ENCODE measurements around the gene OR4D9. TPM values are rescaled to one million over a fixed set of nuclear protein-coding genes. Genes with fewer than 3 reads are reported as not detected.

The OR4D9 gene
- total RNA-seq, 1 experiment from 2014 or later, result not detected

DNA sequence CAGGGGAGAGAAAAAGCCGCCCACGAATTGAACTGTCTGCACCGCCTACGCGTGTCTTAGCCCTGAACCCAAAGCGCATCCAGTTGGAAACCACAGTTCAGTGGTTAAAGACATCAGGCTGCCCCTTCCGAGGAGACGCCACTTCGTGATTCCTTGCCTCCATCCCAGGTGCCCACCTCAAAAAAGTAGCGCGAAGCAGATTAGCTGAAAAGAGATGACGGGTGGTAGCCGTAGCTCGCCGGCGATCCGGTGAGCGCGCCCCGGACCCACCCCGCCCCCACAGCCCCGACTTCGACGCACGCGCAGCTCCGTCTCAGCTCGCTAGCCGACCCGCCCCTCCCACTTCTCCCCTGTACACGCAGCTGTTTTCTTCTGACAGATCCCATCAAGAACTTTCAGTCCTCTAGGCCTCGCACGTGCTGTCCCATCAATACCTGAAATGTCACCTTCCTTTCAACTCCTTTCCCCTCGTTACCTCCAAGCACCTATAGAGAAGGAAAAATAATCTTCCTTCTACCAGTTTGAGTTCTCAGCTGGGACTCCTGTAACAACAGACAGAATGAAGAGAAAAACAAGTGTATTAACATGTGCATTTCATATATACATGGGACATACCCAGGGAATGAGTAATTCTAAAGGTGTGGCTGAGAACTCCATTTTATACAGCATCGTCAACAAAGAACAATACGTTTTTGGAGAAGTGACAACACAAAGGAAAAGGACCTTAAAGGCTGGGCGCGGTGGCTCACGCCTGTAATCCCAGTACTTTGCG, 49.5 kb downstream of the OR4D9 start:
- Histone ChIP-seq H2AFZ (ENCODE audit: low read length) (no peak overlapping the region), H2AK5ac (ENCODE audit: insufficient read length, low read length) (no peak overlapping the region), H4K5ac (ENCODE audit: insufficient read length, low read depth, low read length) (no peak overlapping the region), H3K23ac (ENCODE audit: insufficient read length, low read depth, low read length) (no peak overlapping the region), H3K14ac (ENCODE audit: insufficient read depth, low read length) (no peak overlapping the region), H2BK20ac (ENCODE audit: low read depth, low read length, poor library complexity, severe bottlenecking) (no peak overlapping the region), H3K9ac (ENCODE audit: extremely low read depth, insufficient read length, low read length) (peak overlapping the region; percentile 6), H3K27me3 (ENCODE audit: insufficient read depth, low read length) (no peaks in the 10 kb centered on the region), H3K56ac (ENCODE audit: insufficient read length, low read depth, low read length) (no peak overlapping the region), H2BK12ac (ENCODE audit: insufficient read length, low read depth, low read length) (no peak overlapping the region), H4K20me1 (ENCODE audit: control insufficient read depth, insufficient read depth, insufficient read length) (no peaks in the 10 kb centered on the region), H3K9me3 (ENCODE audit: control insufficient read depth, low read depth, low read length) (no peaks in the 10 kb centered on the region), H3K23me2 (ENCODE audit: insufficient read length, low read depth, low read length, poor library complexity, severe bottlenecking) (peaks cover 15% of the 10 kb centered on the region), H3K4ac (ENCODE audit: low read depth, low read length) (no peak overlapping the region), H3K4me1 (ENCODE audit: insufficient read depth, low read length) (no peaks in the 10 kb centered on the region), H3K79me2 (ENCODE audit: insufficient read depth, low read length) (no peaks in the 10 kb centered on the region), H3K79me1 (ENCODE audit: insufficient read depth, low read depth, low read length, poor library complexity, severe bottlenecking) (no peaks in the 10 kb centered on the region), H2BK5ac (ENCODE audit: insufficient read length, low read length) (no peak overlapping the region), H3K18ac (ENCODE audit: insufficient read length, low read depth, low read length) (no peak overlapping the region), H4K91ac (ENCODE audit: insufficient read length, low read depth, low read length) (no peak overlapping the region), H3K27ac (ENCODE audit: insufficient read length, low read depth, low read length) (no peak overlapping the region), H2BK120ac (ENCODE audit: low read depth, low read length, poor library complexity, severe bottlenecking) (no peak overlapping the region), H4K8ac (replicated peaks; ENCODE audit: insufficient read length, low read depth, low read length) (no peak overlapping the region), H3K4me2 (ENCODE audit: insufficient read depth, insufficient read length, low read length) (peak overlapping the region; percentile 62), H3T11ph (ENCODE audit: low read length) (no peak overlapping the region), H2BK15ac (ENCODE audit: low read depth, low read length) (no peak overlapping the region)
- Mint-ChIP-seq H3K36me3 (ENCODE audit: insufficient read depth in 1 of 3, low read depth in 3 of 3) (peaks cover 0 to 2% (median 0%) of the 10 kb centered on the region in 3 experiments; a peak in 2 of 7 replicates), H3K9me3 (peaks cover 4% of the 10 kb centered on the region in 2 experiments; a peak in 3 of 5 replicates), H3K27ac (peak overlapping the region in 2 of 3 experiments; percentile 72 to 90; a peak in 3 of 7 replicates), H3K4me1 (peaks cover 17 to 28% of the 10 kb centered on the region in 2 experiments), H3K27me3 (ENCODE audit: low read depth) (peaks cover 9% of the 10 kb centered on the region), H3K4me3 (peak overlapping the region; percentile 91 to 94)
- TF ChIP-seq CTCF (conservative IDR thresholded peaks at IDR 0.05), result no peak
- WGBS (ENCODE audit: extremely low coverage, insufficient read length, low lambda C conversion rate), result no CpG with 5 or more reads among the region's 40 CpGs
- peak; percentile 85 for DNase-seq

Data from H9 (cell line).